LoVo (cell line): ENCODE data around the gene CBFA2T3.

Experiments
- DNase-seq: peaks from one replicate; pipeline ENCODE4 v3.0.0-alpha.2; 2016; ENCODE audit warnings: low spot score

CBFA2T3 gene

GRCh38 chr16:88875703-88876234 lies 101.2 kb downstream of the CBFA2T3 start:
- no peak for DNase-seq

GRCh38 chr16:88874938-88875599 lies 101.9 kb downstream of the CBFA2T3 start:
- no peak for DNase-seq

- no peak for DNase-seq
These were observed 104.2 kb downstream of the CBFA2T3 start for GRCh38 chr16:88872650-88873331.

- DNase-seq, result no peak
These were observed 105.1 kb downstream of the CBFA2T3 start for GRCh38 chr16:88871730-88872416.

GRCh38 chr16:88871349-88871702 lies 105.7 kb downstream of the CBFA2T3 start:
- no peak for DNase-seq

- DNase-seq, result no peak
These were observed 106.2 kb downstream of the CBFA2T3 start for GRCh38 chr16:88870608-88871348.

GRCh38 chr16:88869673-88869980 lies 107.4 kb downstream of the CBFA2T3 start:
- no peak for DNase-seq

- DNase-seq, result no peak
These were observed 107.9 kb downstream of the CBFA2T3 start for GRCh38 chr16:88868974-88869672.

GRCh38 chr16:88867581-88868246 lies 109.3 kb downstream of the CBFA2T3 start:
- no peak for DNase-seq

- no peak for DNase-seq
These were observed 110.7 kb downstream of the CBFA2T3 start, which contains the start of gene PABPN1L for GRCh38 chr16:88866151-88866920. TSS of gene PABPN1L (minus strand) at chr16:88866660. CDS start at chr16:88866606, 54 bp downstream.

GRCh38 chr16:88865742-88866141 lies 111.3 kb downstream of the CBFA2T3 start:
- DNase-seq, result no peak

GRCh38 chr16:88865310-88865709 lies 111.7 kb downstream of the CBFA2T3 start:
- no peak for DNase-seq

GRCh38 chr16:88864521-88864920 lies 112.5 kb downstream of the CBFA2T3 start:
- no peak for DNase-seq

GRCh38 chr16:88864099-88864498 lies 112.9 kb downstream of the CBFA2T3 start:
- DNase-seq, result no peak

- DNase-seq, result no peak
These were observed 113.6 kb downstream of the CBFA2T3 start for GRCh38 chr16:88863426-88863825.

- DNase-seq, result no peak
These were observed 114.0 kb downstream of the CBFA2T3 start for GRCh38 chr16:88862968-88863367.

GRCh38 chr16:88861359-88861758 lies 115.6 kb downstream of the CBFA2T3 start:
- no peak for DNase-seq

GRCh38 chr16:88859381-88860091 lies 117.5 kb downstream of the CBFA2T3 start:
- no peak for DNase-seq

- peak; percentile 65 for DNase-seq
These were observed 119.2 kb downstream of the CBFA2T3 start for GRCh38 chr16:88857728-88858339.
